HG03097 (cell line): ENCODE measurements around the gene RXRA.

Experiments used
- ATAC-seq: cut with Tn5 transposase; IDR thresholded peaks from one replicate; pipeline ENCODE4 v1.9.1; 2021; ENCODE audit not compliant: unreplicated experiment, low FRiP score

The RXRA gene

DNA sequence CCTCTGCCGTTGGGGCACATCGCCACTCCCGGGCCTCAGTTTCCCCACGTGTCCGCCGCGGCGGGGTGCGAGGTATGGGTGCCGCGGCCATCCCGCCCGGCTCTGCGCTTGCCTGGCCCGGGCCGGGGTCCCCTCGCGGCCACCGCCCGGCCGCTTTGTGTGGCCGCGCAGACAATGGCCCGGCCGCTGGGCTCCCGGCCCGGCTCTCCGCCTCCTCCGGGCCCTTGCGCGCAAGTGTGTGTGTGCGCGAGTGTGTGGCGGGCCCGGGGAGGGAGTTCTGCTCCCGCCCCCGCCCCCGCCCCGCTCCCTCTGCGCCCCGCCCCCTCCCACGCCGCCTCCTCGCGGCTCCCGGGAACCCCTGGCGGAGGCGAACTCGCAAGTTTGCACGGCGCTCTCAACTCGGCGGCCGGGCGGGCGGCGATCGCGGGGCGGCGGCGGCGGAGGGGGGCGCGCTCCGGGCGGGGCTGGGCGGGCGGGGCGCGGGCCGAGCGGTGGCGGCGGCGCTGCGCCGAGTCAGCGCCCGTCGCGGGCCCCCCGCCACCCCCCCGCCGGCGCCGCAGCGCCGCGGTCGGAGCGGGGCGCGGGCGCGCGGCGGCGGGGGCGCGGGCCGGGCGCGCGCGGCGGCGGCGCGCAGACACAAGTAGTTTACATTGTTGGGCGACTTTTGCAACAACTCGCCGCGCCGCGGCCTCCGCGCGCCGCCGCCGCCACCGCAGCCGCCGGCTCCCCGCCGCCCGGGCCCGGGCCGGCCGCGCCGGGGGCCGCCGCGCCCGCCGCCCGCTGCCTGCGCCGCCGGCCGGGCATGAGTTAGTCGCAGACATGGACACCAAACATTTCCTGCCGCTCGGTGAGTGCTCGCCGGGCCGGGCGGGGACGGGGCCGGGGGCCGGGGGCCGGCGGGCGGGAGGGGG lies at the start of gene RXRA:
RXRA (plus strand) TSS at position 643 of the 911 bp plus-strand sequence; CDS start at position 820, 177 bp downstream.
- no peak for ATAC-seq

DNA sequence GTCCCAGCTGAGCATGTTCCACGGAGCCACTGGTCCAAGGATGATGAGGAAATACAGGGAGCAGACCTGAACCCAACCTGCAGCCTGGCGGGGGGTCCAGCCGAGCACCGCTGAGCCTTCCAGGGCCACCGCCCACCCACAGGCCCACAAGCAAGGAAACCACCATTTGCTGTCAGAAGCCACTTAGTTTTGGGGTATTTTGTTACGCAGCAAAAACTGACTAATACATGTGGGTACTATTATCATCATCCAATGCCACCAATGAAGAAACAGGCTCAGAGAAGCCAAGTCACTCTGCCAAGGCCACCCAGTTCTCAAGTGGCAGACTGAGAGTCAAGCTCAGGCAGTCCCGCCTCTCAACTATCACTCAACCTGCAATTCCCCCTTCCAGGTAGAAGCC lies 48.0 kb upstream of the RXRA start:
- ATAC-seq = no peak

DNA sequence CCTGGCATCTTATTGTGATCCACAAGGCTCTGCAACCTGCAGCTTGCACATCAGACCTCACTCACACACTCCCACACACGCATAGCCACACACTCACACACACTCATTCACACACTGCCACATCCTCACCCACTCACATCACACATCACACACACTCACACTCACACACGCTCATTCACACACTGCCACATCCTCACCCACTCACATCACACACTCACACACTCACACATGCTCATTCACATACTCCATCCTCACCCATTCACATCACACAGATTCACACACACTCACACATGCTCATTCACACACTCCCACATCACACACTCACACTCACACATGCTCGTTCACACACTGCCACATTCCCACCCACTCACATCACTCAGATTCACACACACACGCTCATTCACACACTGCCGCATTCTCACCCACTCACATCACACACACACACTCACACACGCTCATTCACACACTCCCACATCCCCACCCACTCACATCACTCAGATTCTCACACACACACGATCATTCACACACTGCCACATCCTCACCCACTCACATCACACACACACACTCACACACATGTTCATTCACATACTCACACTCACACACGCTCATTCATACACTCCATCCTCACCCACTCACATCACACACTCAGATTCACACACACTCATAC lies 47.1 kb upstream of the RXRA start:
- ATAC-seq = no peak

DNA sequence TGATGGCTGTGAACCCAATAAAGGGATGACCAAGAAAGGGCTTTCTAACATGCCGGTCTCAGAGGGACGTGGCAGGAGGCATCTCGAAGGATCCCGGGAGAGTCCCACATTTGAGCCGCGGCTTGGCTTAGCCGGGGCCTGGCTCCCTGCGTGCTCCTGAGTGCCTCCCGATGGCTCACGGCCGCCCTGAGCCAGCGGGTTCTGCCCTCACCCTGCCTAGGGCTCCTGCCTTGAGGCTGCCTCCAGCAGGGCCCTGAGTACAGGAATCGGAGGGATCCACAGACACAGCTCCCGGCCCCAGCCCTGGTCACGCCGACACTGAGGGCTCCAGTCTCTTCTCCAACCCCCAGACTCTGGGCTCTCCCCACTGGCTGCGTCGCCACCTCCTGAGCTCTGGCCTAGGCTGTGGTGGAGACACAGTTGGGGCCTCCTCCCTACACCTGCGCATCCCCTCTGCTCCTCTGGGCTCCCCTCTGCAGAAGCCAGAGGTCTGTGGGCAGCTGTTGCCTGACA lies 44.1 kb upstream of the RXRA start:
- ATAC-seq = no peak

DNA sequence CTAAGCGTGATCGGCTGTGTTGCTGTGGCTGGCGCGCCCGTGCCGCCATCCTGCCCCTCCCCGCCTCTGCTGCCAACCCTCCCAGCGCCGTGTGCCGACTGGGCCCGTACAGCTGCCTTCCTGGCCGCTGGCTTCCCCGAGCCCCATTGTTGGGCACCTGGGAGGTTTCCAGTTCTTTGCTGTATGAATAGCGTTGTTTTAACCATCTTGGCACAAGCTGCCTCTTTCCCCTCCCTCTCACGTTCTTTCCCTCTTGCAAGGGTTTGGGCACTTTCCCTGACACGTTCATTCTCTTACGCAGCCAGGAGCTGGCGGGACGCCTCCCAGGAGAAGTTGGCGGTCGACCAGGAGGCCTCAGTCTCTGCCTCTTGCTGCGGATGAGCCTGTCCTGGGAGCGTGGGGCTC lies 43.1 kb upstream of the RXRA start:
- ATAC-seq = no peak

DNA sequence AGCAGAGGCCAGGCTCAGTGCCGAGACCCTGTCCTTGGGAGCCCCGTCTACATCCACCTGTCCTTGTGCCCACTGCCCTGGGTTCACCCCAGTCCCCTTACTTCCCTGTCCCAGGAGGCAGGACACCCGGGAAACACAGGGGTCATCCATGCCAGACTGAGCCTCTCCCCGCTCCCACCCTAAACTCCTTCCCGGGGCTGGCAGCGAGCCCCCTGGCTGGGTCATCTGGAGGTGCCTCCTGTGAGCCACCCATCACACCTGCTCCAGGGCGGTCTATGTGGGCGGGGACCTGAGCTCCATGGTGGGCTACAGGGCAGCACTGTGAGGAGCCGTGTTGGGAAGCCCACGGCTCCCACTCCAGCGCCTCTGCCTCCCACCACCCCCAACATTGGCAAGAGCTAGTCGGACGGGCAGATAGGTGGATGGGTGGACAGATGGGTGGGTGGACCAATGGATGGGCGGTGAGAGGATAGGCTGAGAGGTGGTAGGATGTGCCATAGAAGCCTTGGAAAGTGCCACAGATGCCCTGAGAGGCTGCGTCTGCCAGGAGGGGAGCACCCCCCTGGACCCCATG lies 42.5 kb upstream of the RXRA start:
- no peak for ATAC-seq

DNA sequence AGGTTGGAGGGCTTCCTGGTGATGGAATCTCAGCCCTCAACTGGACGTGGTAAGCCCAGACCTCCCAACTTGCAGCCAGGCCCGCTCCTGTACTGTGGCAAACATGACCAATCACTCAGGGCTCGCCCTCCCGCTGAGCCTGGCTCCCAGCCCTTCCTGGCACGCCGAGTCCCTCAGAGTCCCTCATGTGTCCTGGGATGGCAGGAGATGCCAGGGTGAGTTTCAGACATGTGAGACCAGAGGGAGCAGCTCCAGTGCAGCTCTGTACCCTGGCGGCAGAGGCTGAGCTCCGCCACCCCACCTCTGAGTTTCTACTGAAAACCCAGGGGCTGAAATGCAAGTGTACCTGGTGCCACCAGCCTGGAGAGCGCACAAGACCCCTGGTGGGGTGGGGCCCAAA lies 42.0 kb upstream of the RXRA start:
- ATAC-seq = no peak

DNA sequence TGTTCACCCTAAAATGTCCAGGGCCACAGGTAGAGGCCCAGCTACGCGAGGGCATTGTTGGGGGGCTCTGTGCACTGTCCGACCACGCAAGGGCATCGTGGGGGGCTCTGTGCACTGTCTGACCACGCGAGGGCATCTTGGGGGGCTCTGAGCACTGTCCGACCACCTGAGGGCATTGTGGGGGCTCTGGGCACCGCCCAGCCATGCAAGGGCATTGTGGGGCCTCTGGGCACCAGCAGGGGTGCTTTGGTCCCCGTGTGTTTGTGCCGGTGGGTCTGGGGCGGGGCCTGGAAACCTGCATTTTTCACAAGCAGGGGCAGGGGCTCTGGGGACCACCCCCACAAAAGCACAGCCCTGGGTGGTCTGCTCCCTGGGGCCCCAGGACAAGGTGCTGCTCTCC lies 41.5 kb upstream of the RXRA start:
- no peak for ATAC-seq

DNA sequence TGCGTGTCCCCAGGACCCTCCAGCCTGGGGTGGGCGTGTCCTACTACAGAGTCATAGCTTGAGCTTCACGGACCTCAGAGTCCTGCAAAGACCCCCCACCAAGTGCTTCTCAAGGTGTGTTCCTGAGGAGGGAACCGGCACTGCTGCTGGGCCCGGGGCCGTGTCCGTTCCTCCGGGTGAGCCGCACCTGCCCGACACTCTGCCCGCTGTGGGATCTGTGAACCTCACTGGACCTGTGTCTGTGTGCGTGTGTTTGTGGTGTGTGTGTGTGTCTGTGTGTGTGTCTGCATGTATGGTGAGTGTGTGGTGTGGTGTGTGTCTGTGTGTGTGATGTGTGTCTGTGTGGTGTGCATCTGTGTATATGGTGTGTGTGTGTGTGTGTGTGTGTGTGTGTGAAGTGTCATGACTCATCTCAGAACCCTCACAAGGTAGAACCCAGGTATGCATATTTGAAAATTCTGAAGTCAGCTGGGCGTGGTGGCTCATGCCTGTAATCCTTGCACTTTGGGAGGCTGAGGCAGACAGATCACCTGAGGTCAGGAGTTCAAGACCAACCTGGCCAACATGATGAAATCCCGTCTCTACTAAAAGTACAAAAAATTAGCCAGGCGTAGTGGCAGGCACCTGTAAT lies 40.9 kb upstream of the RXRA start:
- ATAC-seq = no peak

DNA sequence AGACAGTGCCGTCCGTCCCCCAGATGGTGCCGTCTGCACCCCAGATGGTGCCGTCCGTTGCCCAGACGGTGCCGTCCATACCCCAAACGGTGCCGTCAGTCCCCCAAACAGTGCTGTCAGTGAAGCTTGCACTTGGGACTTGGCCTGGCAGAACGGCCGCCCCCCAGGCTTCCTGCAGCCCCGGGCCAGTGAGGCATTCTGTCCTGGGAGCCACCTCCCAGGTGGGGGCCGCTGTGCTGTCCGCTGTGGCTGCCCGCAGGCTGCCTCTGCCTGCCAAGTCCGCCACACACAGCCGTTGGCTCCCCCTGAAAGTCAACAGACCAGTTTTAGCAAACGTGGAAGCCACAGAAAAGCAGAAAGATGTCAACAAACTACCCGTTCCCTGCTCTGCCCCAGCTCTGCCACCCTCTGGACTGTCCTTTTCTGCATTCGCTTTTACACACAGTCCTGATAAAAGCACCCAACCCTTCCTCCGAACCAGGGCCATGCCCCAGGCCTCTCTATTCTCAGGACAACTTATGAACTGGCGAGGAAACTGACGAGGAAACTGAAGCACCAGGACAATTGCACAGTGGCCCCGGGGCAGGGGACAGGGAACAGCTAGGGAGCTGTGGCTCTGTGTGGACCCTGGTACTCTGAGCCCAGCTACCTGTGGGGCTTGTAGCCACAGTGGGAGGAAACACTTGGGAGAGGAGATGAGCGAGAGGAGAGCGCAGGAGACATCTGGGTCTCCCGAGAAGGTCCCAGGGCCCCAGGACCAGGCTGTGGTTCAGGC lies 39.6 kb upstream of the RXRA start:
- ATAC-seq = no peak

DNA sequence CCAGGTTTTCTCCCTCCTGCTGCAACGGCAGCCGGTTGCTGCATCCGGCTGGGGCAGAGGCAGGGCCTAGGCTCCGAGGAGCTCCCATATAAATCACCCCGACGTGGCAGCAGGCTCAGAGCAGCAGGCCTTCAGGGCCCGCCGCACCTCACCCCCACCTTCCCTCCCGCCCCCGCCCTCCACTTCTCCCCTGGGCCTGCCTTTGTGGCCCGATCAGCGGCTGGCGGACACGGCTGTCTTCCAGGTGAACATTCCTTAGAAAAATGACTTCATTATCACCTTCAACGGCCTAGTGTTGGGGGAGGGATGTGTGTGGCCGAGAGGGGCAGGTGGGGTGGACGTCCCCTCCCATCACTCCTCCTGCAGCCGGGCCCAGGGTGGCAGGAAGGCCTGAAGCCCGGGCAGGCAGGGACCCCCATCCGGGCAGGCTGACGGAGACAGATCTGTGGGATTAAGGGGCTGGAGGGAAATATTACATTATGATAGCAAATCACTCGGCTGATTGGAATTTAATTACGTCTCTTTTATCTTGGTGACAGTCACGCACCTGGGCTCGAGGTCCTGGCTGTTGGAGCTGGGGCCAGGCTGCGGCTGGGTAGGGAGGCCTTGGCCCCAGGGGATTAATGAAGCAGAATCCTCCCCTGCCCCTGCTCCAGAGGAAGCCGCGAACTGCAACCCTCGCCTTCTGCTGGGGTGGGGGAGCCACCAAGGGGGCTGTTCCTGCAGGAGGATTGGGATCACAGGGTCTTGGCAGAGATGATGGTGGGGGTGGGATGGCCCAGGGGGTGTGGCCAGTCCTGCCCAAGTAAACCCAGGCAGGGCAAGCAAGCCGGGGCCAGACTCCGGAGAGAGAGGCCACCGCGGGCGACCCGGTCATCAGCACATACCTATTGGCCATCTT lies 38.4 kb upstream of the RXRA start:
- no peak for ATAC-seq

DNA sequence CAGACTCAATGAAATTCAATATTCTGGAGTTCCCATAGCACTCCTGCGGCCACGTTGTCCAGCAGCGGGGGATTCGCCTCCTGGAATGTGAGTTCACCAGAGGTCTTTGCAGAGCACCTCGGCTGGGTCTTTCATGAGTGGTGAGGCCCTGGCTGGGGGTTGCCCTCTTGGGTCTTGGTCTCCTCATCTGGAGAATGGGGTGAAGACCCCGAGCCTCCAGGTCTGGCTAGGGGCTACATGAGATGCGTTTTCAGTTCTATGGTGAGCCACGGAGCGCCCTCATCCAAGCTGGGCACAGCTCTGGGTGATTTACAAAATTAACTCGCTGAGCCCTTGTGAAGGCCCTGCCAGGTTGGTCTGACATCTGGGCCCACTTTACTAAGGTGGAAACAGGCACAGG lies 37.5 kb upstream of the RXRA start:
- no peak for ATAC-seq

DNA sequence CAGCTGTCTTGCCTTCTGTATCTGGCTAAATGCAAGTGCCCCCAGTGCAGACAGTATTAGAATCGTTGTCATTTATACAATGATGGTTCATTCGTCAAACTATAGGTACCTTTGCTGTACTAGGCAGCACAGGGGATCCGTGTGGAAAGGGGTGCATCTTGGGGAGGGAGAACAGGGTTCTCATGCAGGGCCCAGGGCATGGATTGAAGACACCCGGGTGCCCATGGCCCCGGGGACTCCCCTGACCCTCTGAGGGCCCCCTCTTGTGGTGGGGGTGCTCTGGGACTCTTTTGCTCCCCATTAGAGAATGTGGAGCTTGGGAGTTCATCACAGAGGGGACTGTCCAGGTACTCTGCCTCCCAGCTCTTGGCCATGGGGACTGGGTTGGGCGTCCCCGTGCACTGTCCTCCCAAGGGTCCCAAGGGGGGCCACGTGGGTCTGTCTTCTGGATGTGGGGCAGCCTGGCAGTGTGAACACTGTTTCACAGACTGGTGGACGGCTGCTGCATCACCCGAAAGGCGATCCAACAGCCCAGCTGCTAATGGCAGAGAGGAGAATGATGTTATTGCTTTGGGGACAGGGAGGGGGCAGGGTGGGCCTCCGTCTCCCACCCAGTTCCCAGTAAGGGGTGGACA lies 36.9 kb upstream of the RXRA start:
- no peak for ATAC-seq

DNA sequence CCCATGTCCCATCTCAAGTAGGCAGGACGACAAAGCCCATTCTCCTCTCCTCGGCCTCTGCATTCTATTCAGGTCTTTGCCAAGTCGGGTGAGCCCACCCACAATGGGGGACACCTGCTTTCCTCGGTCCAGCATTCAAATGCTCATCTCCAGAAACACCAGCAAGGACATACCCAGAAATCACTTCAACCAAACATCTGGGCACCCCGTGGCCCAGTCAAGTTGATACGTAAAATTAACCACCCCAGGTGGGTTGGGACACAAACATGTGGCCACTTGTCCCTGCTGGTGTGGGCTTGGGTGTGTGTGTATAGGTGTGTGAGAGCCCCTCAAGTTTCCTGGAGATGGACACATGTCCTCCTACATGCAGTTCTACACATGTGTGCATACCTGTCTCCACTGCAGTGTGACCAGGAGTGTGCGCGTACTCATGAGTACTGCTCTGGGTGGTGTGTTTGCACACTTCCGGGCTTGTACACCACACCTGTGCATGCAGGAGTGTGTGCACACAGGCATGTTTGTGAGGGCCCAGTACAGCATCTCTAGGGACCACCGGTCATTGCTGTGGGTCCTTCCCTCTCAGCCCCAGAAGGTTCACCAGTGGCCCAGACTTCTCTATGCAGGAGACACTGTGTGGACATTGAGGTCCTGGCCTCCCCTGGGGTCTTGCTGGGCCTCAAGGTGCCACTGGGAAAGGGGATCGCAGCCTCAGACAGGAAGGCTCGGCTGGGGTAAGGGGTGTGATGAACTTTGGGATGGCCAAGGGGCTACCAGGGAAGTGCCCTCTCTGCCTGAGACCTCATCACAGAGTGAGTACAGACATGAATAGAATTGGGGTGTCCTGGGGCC lies 35.4 kb upstream of the RXRA start:
- no peak for ATAC-seq

DNA sequence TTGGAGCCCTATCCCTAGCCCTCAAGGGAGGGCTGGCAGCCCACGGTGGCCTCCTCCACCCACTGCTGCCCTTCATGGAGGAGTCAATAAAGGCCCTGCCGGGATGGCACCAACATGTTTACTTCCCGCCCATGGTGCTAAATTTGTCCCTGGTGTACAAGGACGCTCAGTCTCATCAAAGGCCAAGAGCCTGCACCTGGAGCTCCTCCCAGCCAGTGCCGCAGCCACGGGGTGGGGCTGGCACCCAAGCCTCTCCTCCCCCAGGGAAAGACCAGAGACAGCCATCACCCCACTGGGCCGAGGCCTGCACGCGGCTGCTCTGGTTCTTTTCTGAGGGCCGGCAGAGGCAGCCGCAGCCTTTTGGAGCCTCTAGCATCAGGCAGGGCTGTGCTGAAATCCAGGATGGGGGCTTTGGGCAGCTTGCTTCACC lies 34.8 kb upstream of the RXRA start:
- ATAC-seq = no peak

DNA sequence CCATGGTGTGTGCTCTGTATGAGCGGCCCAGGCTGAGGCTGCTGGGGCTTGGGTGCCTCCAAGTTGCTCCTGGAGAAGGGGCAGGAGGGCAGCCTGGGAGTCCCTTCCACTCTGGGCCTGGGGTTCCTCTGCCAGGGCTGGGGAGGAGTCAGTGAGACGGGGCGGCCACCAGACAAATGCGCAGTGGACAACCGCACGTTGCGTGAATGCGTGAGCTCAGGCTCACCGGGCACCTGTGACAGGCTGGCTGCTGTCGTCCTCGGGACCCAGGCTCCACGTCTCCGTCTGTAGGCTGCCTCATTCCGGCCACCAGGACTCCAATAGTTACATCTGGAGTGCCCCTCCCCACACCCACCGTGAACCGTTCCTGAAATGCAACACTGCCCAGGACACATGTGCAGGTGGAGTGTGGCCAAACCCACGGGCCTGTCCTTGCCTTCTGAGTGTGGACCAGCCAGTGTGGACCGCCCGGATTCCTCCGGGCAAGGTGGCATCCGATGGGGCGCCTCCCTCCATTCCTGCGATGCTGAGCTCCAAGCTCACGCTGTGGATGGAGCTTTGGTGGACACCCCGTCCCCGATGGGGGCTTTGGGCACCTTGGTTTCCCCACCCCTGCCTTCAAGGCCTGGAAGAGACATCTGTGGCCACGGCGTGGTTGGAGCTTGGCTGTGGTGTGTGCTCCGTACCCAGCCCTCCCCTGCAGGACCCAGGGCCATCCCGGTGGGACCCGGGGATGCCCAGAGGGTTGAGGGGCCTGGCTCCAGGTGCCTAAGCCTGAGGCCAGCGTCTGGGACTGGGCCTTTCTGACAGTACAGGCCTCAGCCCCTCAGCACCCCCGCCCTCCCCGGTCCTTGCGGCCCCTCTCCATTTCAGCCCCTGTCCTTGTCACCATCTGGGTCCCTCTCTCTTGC lies 34.0 kb upstream of the RXRA start:
- ATAC-seq = no peak

DNA sequence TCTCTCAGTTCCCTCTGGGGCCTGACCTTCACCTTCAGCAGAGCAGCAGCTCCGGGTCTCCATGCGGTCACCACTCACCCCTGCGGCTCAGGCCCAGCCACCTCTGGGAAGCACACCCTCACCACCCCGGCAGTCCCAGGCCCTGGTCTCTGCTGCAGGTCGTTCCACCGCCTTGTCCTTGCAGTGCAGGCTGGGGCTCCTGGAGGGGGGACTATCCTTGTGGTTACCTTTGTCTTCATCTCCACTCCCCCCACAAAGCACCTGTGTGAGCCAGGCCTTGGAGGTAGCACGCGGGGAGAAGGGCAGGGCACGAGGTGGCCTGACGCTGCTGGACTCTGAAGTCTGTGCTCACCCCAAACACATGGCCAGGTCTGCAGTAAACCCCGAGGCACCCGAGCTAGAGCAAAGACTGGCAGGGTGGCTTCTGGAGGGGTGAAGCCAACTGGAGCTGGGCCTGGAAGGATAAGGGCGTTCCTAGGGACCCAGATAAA lies 33.2 kb upstream of the RXRA start:
- no peak for ATAC-seq
